Loucy (cell line): Measurements from ENCODE around the gene SHISAL2A.

Experiments
- H2AFZ ChIP-seq: fragments of 200-600 bp; sonication (generic); 2 replicates; pipeline ENCODE4 v1.6.0; 2016; ENCODE audit warnings: antibody characterized with exemption, mild to moderate bottlenecking, low read length, moderate library complexity
- H3F3A ChIP-seq: fragments of 200-600 bp; 2 replicates; pipeline ENCODE4 v1.6.0; 2016; ENCODE audit warnings: antibody characterized with exemption, low read depth, mild to moderate bottlenecking
- H3K27me3 ChIP-seq: fragments of 200-600 bp; sonication (generic); 2 replicates; pipeline ENCODE4 v1.6.1; 2014; ENCODE audit warnings: low read length, mild to moderate bottlenecking; ENCODE audit not compliant: insufficient read depth, poor library complexity, severe bottlenecking
- H3K36me3 ChIP-seq: fragments of 200-600 bp; sonication (generic); 2 replicates; pipeline ENCODE4 v1.6.1; 2016; ENCODE audit warnings: low read length; ENCODE audit not compliant: insufficient read depth
- H3K4me1 ChIP-seq: fragments of 200-600 bp; sonication (generic); 2 replicates; pipeline ENCODE4 v1.5.1; 2014; ENCODE audit warnings: low read length, mild to moderate bottlenecking; ENCODE audit not compliant: insufficient read depth, poor library complexity, severe bottlenecking
- H3K4me2 ChIP-seq: fragments of 200-600 bp; sonication (generic); 2 replicates; pipeline ENCODE4 v1.6.0; 2014; ENCODE audit warnings: antibody characterized with exemption, low read length, low read depth, mild to moderate bottlenecking; ENCODE audit not compliant: poor library complexity, severe bottlenecking
- H3K4me3 ChIP-seq: fragments of 200-600 bp; sonication (generic); 2 replicates; pipeline ENCODE4 v1.5.1; 2014; ENCODE audit warnings: low read length, mild to moderate bottlenecking, mixed read lengths; ENCODE audit not compliant: poor library complexity, severe bottlenecking
- H3K79me2 ChIP-seq: fragments of 200-600 bp; sonication (generic); 2 replicates; pipeline ENCODE4 v1.6.1; 2014; ENCODE audit warnings: low read length; ENCODE audit not compliant: insufficient read depth
- H3K9ac ChIP-seq: fragments of 200-600 bp; sonication (generic); 2 replicates; pipeline ENCODE4 v1.6.0; 2014; ENCODE audit warnings: mild to moderate bottlenecking, low read depth, low read length, moderate library complexity; ENCODE audit not compliant: poor library complexity, severe bottlenecking
- H3K9me2 ChIP-seq: fragments of 200-600 bp; sonication (generic); replicated peaks from 2 replicates; pipeline ENCODE4 v1.6.1; 2016; ENCODE audit warnings: low read depth, low read length, mixed read lengths
- H3K9me3 ChIP-seq: fragments of 200-600 bp; sonication (generic); 2 replicates; pipeline ENCODE4 v1.6.1; 2014; ENCODE audit warnings: mild to moderate bottlenecking, antibody characterized with exemption, low read length, low read depth; ENCODE audit not compliant: insufficient read depth
- H4K20me1 ChIP-seq: fragments of 200-600 bp; sonication (generic); 2 replicates; pipeline ENCODE4 v1.6.0; 2014; ENCODE audit warnings: antibody characterized with exemption, low read length, mild to moderate bottlenecking; ENCODE audit not compliant: insufficient read depth, poor library complexity, severe bottlenecking
- CTCF ChIP-seq: fragments of 200-600 bp; sonication (generic); conservative IDR thresholded peaks from 2 replicates; pipeline ENCODE4 v1.5.1; 2014; ENCODE audit warnings: mild to moderate bottlenecking, antibody characterized with exemption, low read length
- EZH2phosphoT487 ChIP-seq: fragments of 200-600 bp; IDR thresholded peaks from 2 replicates; pipeline ENCODE4 v1.6.1; 2018; ENCODE audit warnings: antibody characterized with exemption, mild to moderate bottlenecking, moderate library complexity, borderline replicate concordance

SHISAL2A gene

DNA sequence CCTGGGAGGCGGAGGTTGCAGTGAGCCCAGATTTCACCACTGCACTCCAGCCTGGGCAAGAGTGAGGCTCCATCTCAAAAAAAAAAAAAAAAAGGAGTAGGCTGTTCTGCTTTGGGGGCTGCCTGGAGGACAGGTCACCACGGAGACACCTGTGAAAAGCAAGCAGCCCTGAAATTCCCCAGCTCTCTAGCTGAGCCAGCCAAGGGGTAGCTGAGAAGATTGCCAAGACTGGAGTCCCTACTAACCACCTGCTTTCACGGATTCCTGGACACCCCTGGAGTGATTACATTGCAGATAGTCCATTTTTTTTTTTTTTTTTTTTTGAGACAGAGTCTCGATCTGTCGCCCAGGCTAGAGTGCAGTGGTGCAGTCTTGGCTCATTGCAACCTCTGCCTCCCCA is 18.3 kb upstream of the SHISAL2A start:
- Histone ChIP-seq H3K79me2 (no peaks in the 10 kb centered on the region), H3K27me3 (no peaks in the 10 kb centered on the region), H3K9me3 (no peaks in the 10 kb centered on the region), H3K4me3 (no peak overlapping the region), H3K9me2 (no peaks in the 10 kb centered on the region), H2AFZ (no peak overlapping the region), H3K9ac (no peak overlapping the region), H3K4me1 (peaks cover 5% of the 10 kb centered on the region), H4K20me1 (no peaks in the 10 kb centered on the region), H3K4me2 (no peak overlapping the region), H3F3A (no peaks in the 10 kb centered on the region), H3K36me3 (no peaks in the 10 kb centered on the region)
- no peak for TF ChIP-seq CTCF
- TF ChIP-seq EZH2phosphoT487 = no peak

GRCh38 chr1:52615489-52616042 is 17.4 kb upstream of the SHISAL2A start:
- Histone ChIP-seq H4K20me1 (no peaks in the 10 kb centered on the region), H3K4me3 (no peak overlapping the region), H3K27me3 (no peaks in the 10 kb centered on the region), H3K4me2 (no peak overlapping the region), H3K79me2 (no peaks in the 10 kb centered on the region), H3K9me3 (no peaks in the 10 kb centered on the region), H3K9ac (no peak overlapping the region), H2AFZ (no peak overlapping the region), H3K36me3 (no peaks in the 10 kb centered on the region), H3F3A (no peaks in the 10 kb centered on the region), H3K9me2 (no peaks in the 10 kb centered on the region), H3K4me1 (peaks cover 5% of the 10 kb centered on the region)
- TF ChIP-seq EZH2phosphoT487 (no peak), CTCF (no peak)

- Histone ChIP-seq H4K20me1 (no peaks in the 10 kb centered on the region), H3K79me2 (no peaks in the 10 kb centered on the region), H3K4me3 (no peak overlapping the region), H3K27me3 (no peaks in the 10 kb centered on the region), H3K4me1 (no peaks in the 10 kb centered on the region), H2AFZ (no peak overlapping the region), H3K9ac (no peak overlapping the region), H3K9me3 (no peaks in the 10 kb centered on the region), H3K36me3 (no peaks in the 10 kb centered on the region), H3K9me2 (no peaks in the 10 kb centered on the region), H3F3A (no peaks in the 10 kb centered on the region), H3K4me2 (no peak overlapping the region)
- TF ChIP-seq EZH2phosphoT487 = no peak
- TF ChIP-seq CTCF = no peak
Measured at GRCh38 chr1:52621950-52622349, 11.0 kb upstream of the SHISAL2A start.
